Ovary (tissue), 9 donors: ENCODE measurements around the gene RD3L. TPM values are rescaled to one million over a fixed set of nuclear protein-coding genes. Genes with fewer than 3 reads are reported as not detected.

ENCODE experiments used
- DNase-seq, 5 donors: peaks; one replicate each; pipeline ENCODE4 v3.0.0-alpha.2; 2019 to 2020
- H3K27ac ChIP-seq, 2 donors: fragments of 200-600 bp; one replicate each; pipeline versions ENCODE4 v1.5.1 to v1.8.0; 2019 to 2022
- H3K27me3 ChIP-seq: fragments of 200-600 bp; one replicate; pipeline ENCODE4 v1.8.0; 2022
- H3K36me3 ChIP-seq: fragments of 200-600 bp; sonication (generic); one replicate; pipeline ENCODE4 v1.5.1; 2019
- H3K4me1 ChIP-seq: one replicate; pipeline ENCODE4 v1.8.1; 2013; ENCODE audit warnings: mild to moderate bottlenecking, moderate library complexity; ENCODE audit not compliant: insufficient read depth
- H3K4me3 ChIP-seq: fragments of 200-600 bp; sonication (generic); one replicate; pipeline ENCODE4 v1.5.1; 2017
- H3K9me3 ChIP-seq, 2 donors: fragments of 200-600 bp in 1 of 2; sonication (generic) in 1 of 2; one replicate each; pipeline versions ENCODE4 v1.5.1 to v1.8.1; 2013 to 2019; ENCODE audit warnings: mild to moderate bottlenecking in 1 of 2, moderate library complexity in 1 of 2
- CTCF ChIP-seq, 3 donors: fragments of 450-650 bp in 2 of 3; fragments of 200-600 bp in 1 of 3; IDR thresholded peaks; one replicate each; pipeline versions ENCODE4 v1.5.1 to v1.8.0; 2016 to 2022; ENCODE audit warnings: antibody characterized with exemption in 3 of 3, mild to moderate bottlenecking in 1 of 3
- EP300 ChIP-seq: sonication (generic); formaldehyde crosslinking; IDR thresholded peaks from one replicate; pipeline ENCODE4 v1.6.1; 2017; ENCODE audit warnings: antibody characterized with exemption
- POLR2A ChIP-seq: fragments of 450-650 bp; IDR thresholded peaks from one replicate; pipeline ENCODE4 v1.6.1; 2017; ENCODE audit warnings: antibody characterized with exemption, mild to moderate bottlenecking, moderate library complexity
- WGBS, 3 donors: extraction: QIAGEN DNeasy Blood & Tissue Kit in 1 of 3; methylation state at CpG; one replicate each; pipeline versions ENCODE4 v1.1.5 to v1.1.7; 2013 to 2017; 5-methylcytosine and 5-hydroxymethylcytosine counted together
- intact Hi-C, 4 donors: fragments of 100-400 bp; cut with DNase I; formaldehyde crosslinking; loops; one replicate each; pipeline versions ENCODE4 v1.11.0 to v1.15.1; 2022 to 2023
- polyA plus RNA-seq, 2 donors: library from polyadenylated mRNA; stranded (reverse); fragments of 200-250 nt in 1 of 2; fragments of 350-450 nt in 1 of 2; fragmentation: Illumina TruSeq in 1 of 2; extraction: RNeasy Lipid Tissue Mini Kit (QIAGEN cat#74804) in 1 of 2; gene quantifications; one replicate each; pipeline ENCODE4 v1.2.3, GENCODE V29; 2013 to 2014
- total RNA-seq, 7 donors: library from RNA; depleted of rRNA in 2 of 7; stranded (reverse); fragments of >200 nt in 2 of 7; fragmentation: NEBNext Ultra II Directional in 3 of 7; extraction: Animal tissue kit (Norgen Biotek cat#: 25700) in 3 of 7; gene quantifications; one replicate each; pipeline versions ENCODE4 v1.1.0 to v1.2.4, GENCODE V29; 2016 to 2023
- donor health status: DM: no; HTN: no; CAD: no; lungs with moderate emphysema.
- donor health status: DM: no; HTN: no; CAD: no.
- donor health status: Bipolar disorder and iron deficiency.
- donor health status: DM: yes; HTN: yes; CAD: no.
- donor health status: DM: no; HTN: no; CAD: no.
- donor health status: DM: yes; HTN: yes; CAD: no.

The RD3L gene
- total and polyA plus RNA-seq, 9 donors = not detected

GRCh38 chr14:103960457-103961055 lies 18.2 kb upstream of the RD3L start:
- Histone ChIP-seq H3K27ac (no peak overlapping the region), H3K9me3 (no peaks in the 10 kb centered on the region), H3K27me3 (no peaks in the 10 kb centered on the region), H3K36me3 (no peaks in the 10 kb centered on the region), H3K4me1 (no peaks in the 10 kb centered on the region), H3K4me3 (no peak overlapping the region)
- intact Hi-C loops = no loop called here
- WGBS, 3 donors = 43 to 44% (median 44%) methylated on average over 11 of the region's 11 CpGs
- no peak for TF ChIP-seq POLR2A
- no peak for TF ChIP-seq EP300
- no peak for TF ChIP-seq CTCF (IDR thresholded peaks at IDR 0.05)
- no peak for DNase-seq

GRCh38 chr14:103949131-103949790 lies 6.9 kb upstream of the RD3L start:
- Histone ChIP-seq H3K9me3 (no peaks in the 10 kb centered on the region), H3K27me3 (no peaks in the 10 kb centered on the region), H3K4me1 (no peaks in the 10 kb centered on the region), H3K36me3 (no peaks in the 10 kb centered on the region), H3K4me3 (no peak overlapping the region), H3K27ac (no peak overlapping the region)
- DNase-seq = no peak
- 19 to 43% (median 21%) methylated on average over 5 of the region's 5 CpGs for WGBS, 3 donors
- intact Hi-C loops = no loop called here
- TF ChIP-seq POLR2A (no peak), EP300 (no peak), CTCF (IDR thresholded peaks at IDR 0.05) (no peak)

GRCh38 chr14:103948442-103948841 lies 6.1 kb upstream of the RD3L start:
- Histone ChIP-seq H3K36me3 (no peaks in the 10 kb centered on the region), H3K4me3 (no peak overlapping the region), H3K27ac (no peak overlapping the region), H3K4me1 (no peaks in the 10 kb centered on the region), H3K9me3 (no peaks in the 10 kb centered on the region), H3K27me3 (no peaks in the 10 kb centered on the region)
- WGBS, 3 donors = 78 to 86% (median 83%) methylated on average over 2 of the region's 2 CpGs
- DNase-seq = no peak
- intact Hi-C loops = no loop called here
- TF ChIP-seq POLR2A = no peak
- TF ChIP-seq EP300 = no peak
- TF ChIP-seq CTCF (IDR thresholded peaks at IDR 0.05) = no peak

GRCh38 chr14:103946975-103947374 lies 4.6 kb upstream of the RD3L start:
- no peaks in the 10 kb centered on the region for H3K27me3 ChIP-seq
- WGBS, 3 donors = 89 to 98% (median 93%) methylated on average over 2 of the region's 2 CpGs
- no peaks in the 10 kb centered on the region for H3K36me3 ChIP-seq
- DNase-seq = no peak
- no peaks in the 10 kb centered on the region for H3K9me3 ChIP-seq
- H3K4me1 ChIP-seq = no peaks in the 10 kb centered on the region
- H3K4me3 ChIP-seq = no peak overlapping the region
- no peak overlapping the region for H3K27ac ChIP-seq
- TF ChIP-seq CTCF (IDR thresholded peaks at IDR 0.05) (no peak), EP300 (no peak), POLR2A (no peak)
- intact Hi-C loops = no loop called here
